HG03432 (cell line): ENCODE data around the gene SPC24.
"Not testable (repeated sequence)": the region's sequence is repeated elsewhere in the genome, so short reads cannot be mapped to it uniquely, and the experiment has no call there.

ENCODE experiments used
- ATAC-seq: cut with Tn5 transposase; IDR thresholded peaks from one replicate; pipeline ENCODE4 v1.9.1; 2021; ENCODE audit warnings: mild to moderate bottlenecking, moderate library complexity; ENCODE audit not compliant: unreplicated experiment

Gene SPC24

DNA sequence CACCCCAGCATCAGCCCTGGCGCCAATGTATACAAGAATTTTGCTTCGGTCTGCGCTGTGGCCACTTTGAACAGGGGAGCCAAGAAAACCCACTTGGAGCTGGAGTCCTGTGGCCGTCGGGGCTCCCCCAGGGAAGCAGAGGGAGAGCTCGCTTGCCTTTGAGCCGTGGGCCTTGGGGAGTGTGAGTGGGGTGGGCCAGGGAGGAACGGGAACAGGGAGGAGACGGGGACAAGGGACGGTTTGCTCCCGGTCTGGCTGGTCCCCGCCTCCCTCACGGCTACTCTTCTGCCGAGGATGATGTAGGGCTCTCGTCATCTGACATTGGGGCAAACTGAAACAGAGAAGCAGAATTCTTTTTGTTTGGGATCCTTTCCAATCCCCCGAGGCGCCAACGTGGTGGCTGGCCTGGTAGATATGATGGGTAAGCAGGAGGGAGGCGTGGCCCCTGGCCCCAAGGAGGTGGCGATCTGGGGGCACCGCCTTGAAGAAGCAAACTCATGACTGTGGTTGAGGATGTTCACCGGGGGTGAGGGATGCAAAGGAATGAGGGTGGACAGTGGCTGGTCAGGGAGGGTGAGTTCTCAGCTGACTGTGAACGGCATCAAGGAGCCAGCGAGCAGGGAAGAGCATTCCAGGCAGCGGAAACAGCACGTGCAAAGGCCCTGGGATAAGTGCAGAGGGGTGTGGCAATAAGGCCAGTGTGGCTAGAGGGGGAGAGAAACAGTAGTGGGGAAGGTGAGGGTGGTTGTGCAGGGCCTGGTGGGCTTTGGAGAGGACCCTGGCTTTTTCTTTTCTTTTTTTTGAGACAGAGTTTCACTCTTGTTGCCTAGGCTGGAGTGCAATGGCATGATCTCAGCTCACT lies 10.9 kb upstream of the SPC24 start:
- no peak for ATAC-seq

DNA sequence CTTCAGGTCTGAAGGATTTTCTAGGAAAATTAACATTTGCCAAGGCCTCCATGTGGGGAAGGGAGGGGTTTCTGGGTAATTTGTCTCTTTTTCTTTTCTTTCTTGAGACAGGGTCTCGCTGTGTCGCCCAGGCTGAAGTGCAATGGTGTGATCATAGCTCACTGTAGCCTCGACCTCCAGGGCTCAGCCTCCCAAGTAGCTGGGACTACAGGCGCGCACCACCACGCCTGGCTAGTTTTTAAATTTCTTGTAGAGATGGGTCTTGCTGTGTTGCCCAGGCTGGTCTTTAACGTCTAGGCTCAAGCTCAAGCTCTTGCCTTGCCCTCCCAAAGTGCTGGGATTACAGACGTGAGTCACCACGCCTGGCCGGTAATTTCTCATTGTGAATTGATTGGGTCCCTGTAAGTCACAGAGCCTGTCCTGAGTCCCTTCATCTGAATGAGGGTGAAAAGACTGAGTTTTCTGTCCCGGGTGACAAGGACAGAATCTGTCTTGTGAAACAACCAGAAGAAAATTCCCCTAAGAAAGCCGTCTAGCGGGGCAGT lies 10.0 kb upstream of the SPC24 start:
- ATAC-seq = no peak

DNA sequence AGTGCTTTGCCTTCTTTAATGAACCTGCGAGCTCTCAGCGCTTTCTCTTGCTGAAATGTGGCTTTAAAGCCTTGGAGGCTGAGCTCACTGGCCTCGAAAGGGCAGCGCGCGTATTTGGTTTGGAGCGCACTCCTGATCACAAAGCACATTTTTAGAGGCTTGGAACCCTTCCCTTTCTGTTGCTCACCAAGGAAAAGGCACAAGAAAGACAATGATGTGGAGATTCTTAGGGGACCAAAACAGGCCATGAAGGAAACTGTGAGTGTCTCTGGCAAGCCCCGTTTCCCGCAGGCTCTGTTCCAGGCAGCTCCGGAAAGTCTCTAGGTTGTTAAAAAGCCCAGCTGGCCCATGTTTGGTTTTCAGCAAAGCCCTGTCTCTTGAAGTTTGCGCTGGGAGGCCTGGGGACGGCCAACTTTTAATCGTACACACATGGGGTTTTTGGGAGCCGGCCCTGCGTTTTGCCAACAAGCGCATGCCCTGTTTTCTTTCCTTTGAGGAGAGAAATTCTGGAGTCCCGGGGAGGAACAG lies 9.4 kb upstream of the SPC24 start:
- no peak for ATAC-seq

DNA sequence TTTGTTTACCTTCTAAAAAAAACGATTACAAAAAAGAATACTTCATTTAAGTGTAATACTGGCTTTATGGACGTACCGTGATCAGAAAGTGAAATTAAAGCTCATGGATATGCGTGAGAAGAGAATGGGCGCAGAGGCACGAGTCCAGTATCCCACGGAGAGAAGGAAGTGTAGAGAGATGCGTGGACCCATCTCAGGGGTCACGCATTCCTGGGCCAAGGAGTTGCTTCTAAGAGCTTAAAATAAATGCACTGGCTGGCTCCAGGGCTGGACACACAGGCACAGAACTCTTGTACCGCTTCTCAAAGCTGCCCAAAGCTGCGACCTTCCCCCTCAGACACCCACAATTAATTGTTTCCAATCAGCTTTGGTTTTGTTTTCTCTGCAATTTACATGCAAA lies 8.7 kb upstream of the SPC24 start:
- ATAC-seq = no peak

DNA sequence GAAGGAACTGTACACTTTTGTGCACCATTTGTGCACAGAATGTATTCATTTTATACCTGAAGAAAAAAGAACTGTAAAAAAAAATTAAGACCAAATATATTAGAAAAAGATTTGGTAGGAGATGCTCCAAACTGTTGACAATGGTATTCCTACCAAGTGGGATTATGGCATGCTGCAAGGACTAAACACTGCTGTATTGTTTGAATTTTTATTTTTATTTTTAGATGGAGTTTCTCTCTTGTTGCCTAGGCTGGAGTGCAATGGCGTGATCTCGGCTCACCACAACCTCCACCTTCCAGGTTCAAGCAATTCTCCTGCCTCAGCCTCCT lies 4.8 kb upstream of the SPC24 start:
- ATAC-seq = not testable (repeated sequence)

DNA sequence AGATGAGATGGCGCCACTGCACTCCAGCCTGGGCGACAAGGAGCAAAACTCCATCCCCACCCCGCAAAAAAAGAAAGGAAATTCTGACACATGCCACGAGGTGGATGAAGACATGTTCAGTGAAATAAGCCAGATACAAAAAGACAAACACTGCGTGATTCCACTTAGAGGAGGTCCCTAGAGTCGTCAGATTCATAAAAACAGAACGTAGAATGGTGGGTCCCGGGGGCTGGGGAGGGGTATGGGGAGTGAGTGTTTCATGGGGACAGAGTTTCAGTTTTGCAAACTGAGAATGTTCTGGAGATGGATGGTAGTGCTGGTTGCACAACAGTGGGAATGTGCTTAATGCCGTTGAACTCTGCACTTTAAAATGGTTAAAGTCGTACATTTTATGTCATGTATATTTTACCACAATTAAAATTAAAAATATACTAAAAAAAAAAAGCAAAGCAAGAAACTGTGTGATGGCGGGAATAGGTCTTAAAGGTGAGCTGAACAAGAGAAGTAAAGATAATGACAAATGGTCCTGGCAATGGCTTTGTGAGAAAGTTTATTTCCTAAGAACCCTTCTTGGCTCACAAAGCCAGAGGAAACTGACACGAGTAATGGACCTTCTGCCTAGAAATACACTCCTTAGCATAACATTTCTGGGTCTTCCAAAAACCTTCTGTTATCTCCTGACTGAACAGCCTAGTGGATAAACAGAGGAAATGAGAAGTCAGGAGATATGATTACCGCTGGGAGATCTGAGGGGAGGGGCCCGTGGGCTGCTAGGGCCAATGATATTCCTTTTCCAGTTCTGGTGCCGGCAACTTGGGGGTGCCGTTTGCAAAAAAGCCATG lies 4.2 kb upstream of the SPC24 start:
- ATAC-seq = no peak

DNA sequence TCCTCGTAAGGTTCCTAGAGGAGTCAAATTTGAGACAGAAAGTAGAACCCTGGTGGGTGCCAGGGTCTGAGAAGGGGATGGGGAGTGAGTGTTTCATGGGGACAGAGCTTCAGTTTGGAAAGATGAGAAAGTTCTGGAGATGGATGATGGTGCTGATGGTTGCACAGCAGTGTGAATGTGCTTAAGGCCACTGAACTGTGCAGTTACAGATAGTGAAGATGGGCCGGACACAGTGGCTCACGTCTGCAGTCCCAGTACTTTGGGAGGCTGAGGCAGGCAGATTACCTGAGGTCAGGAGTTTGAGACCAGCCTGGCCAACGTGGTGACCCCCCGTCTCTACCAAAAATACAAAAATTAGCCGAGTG lies 917 bp downstream of the SPC24 start:
- no peak for ATAC-seq

DNA sequence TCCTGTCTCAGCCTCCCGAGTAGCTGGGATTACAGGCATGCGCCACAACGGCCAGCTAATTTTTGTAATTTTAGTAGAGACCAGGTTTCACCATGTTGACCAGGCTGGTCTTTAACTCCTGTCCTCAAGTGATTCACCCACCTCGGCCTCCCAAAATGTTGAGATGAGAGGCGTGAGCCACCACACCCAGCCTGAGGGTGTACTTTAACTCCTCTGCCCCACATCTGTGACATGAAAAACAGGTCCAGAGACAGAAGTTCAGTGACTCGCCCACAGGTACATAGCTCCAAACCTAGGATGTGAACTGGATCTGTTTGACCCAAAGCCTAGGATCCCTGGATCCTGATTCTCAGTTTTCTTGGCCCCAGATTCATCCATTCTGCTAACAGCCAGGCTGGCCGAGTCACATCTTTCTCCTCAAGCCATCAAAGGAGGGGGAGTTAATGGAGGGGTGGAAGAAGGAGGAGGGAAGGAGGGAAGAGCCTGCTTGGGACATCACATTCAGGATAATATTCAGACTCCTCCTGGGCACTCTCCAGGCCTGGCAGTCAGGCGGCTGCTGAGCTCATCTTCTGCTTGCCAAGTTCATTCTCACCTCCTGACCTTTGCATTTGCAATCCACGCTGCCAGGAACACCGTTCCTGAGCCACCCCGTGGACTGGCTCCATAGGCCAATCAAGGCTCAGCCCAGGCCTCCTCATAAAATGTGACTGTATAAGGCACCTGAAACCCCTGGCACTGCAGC lies 3.1 kb downstream of the SPC24 start:
- no peak for ATAC-seq

DNA sequence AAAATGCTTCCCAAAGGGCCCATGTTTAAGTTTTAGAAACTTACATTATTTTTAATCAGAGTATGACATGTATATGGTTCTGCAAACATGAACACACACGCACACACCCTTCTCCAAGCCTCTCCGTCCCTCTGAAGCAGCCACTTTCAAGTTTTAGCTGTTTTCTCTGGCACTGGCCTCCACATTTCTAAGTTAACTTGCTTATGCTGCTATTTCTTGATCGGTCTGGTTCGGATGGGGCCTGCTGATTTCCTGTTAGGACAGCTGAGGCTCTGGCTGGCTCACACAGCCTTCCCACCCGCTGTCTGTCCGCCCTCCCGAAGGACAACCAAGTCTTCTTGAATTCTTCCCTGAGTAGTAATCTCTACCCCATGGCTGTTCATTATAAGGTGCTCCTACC lies 4.4 kb downstream of the SPC24 start:
- ATAC-seq = no peak

DNA sequence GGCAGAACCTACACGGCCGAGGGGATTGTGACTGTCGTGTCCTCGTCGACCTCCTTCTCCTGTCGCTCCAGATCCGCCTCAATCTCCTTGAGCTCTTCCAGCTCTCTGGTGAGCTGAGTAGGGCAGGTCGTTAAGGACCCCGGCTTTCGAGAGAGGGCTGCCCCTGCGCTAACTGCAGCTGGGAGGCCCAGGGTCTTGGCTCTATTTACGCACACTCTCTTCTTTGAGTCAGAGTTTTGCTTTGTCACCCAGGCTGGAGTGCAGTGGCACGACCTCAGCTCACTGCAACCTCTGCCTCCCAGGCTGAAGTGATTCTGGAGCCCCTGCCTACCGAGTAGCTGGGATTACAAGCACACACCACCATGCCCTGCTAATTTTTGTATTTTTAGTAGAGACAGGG lies 7.6 kb downstream of the SPC24 start:
- ATAC-seq = no peak

DNA sequence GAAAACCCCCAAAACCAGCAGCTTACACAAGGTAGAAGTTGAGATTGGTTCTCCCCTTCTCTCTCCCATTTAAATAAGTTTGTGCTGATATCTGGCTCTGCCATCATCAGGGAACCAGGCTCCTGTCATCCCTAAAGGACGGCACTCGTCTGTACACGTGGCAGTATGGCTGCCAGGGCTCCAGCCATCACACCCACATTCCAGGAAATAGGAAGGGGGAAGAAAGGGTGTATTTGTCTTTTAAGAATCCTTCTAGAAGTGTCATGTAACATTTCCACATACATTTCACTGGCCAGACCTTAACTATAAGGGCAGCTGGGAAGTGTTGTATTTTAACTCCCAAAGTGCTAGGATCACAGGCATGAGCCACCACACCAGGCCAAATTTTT lies 10.1 kb downstream of the SPC24 start:
- no peak for ATAC-seq

DNA sequence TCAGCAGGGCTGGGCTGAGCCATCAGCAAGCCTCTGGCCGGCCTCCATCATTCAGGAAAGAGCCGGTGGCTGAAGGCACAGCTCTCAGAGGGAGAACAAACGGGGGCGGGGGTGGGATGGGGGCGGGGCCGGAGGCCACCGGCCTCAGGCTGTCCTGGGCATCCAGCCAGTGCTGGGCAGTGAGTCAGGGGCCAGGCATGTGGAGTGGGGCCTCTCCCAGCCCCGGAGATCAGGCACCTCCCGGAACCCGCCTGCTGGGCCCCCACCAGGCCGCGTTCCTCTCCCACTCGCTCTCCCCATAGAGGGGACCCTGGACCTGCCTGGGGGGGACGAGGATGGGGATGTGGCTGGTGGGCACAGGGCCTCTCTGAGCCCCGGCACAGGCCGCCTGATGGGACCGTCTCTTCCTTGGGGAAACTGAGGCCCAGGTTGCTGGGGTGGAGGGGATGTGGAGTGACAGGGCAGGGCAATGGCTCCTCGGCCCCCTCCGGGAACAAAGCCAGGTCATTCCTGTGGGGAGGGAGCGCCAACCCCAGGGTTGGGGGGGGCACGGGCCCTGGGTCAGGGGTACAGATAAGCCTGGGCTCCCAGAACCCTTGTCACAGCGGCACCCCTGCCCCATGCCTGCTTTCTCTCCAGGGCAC lies 12.9 kb downstream of the SPC24 start:
- no peak for ATAC-seq

DNA sequence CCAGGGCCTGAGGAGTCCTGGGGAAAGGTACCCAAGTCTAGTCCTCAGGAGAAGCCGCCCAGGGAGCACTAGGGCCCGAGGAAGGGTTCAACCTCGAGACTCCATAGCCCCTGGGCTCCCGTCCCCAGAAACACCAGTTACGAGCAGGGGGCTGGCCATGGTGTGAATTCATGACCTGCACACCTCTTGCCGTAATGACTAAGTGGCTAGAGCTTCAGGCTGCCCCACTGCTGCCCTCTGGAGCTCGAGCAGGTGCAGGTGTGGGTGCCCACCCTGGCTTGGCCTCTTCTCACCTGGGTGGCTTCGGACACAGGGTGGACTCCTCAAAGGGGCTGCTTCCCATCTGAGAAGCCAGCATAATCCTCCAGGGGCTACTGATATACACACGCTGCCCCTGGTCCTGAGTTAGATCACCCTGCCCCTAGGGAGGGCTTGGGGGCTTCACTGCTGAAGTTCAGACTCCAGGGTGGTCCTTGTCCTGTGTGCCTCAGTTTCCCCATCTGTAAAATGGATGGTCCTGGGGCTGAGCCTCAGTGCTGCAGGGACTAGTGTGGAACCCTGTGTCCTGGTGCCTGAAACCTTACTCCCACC lies 13.6 kb downstream of the SPC24 start:
- no peak for ATAC-seq

DNA sequence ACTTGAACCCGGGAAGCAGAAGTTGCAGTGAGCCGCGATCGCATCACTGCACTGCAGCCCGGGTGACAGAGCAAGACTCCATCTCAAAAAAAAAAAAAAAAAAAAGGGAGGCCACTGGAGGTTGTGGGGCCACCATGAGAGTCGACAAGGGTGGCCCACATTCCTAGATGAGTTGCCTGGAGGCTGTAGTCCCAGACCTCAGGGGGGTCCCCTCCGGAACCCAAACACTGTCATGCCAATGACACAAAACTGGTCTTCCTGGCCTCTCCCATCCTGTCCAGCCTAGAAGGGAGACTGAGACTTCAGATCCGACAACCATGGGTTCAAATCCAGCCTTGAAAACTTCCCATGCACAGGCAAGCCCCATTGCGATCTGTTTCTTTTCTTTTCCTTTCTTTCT lies 14.7 kb downstream of the SPC24 start:
- no peak for ATAC-seq

DNA sequence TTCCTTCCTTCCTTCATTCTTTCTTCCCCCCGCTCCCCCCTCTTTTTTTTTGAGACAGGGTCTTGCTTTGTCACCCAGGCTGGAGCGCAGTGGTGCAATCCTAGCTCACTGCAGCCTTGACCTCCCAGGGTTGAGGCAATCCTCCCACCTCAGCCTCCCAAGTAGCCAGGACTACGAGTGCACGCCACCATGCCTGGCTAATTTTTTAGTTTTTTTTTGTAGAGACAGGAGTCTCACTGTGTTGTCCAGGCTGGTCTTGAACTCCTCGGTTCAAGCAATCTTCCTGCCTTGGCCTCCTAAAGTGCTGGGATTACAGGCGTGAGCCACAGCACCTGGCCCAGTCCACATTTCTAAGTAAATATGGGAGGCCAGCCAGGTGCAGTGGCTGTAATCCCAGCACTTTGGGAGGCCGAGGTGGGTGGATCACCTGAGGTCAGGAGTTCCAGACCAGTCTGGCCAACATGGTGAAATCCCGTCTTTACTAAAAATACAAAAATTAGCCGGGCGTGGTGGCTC lies 15.5 kb downstream of the SPC24 start:
- not testable (repeated sequence) for ATAC-seq

DNA sequence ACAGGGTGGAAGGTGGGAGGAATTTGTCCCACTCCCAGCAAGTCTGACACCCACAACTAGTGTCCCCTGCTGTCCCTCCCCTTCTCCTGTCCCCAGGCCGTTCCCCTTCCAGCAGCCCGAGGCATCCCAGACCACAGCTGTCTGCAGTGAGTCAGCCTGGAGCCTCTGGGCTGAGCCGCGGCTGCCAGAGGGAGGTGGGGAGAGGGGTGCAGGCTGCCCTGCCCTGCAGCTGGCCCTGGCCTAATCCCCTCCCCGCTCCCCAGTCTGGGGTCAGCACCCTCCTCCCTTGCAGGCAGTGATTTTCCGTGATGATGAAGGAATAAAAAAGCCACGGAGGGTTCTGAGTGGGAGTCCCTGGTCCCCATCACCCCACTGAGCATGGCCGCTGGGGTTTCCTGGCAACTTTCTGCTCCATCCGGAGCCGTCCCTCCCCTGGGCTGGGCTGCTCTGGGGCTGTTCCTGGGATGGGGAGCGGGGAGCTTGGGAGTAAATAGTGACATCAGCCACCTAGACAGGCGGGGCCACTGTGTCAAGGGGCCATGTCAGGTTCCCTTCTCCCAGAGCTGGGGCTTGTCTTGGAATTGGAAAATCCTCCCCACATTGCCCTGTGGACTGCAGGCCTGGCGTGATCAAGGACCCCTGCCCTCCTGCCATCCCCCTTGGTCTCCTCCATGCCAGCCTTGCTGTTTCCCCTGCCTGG lies 16.8 kb downstream of the SPC24 start:
- no peak for ATAC-seq

DNA sequence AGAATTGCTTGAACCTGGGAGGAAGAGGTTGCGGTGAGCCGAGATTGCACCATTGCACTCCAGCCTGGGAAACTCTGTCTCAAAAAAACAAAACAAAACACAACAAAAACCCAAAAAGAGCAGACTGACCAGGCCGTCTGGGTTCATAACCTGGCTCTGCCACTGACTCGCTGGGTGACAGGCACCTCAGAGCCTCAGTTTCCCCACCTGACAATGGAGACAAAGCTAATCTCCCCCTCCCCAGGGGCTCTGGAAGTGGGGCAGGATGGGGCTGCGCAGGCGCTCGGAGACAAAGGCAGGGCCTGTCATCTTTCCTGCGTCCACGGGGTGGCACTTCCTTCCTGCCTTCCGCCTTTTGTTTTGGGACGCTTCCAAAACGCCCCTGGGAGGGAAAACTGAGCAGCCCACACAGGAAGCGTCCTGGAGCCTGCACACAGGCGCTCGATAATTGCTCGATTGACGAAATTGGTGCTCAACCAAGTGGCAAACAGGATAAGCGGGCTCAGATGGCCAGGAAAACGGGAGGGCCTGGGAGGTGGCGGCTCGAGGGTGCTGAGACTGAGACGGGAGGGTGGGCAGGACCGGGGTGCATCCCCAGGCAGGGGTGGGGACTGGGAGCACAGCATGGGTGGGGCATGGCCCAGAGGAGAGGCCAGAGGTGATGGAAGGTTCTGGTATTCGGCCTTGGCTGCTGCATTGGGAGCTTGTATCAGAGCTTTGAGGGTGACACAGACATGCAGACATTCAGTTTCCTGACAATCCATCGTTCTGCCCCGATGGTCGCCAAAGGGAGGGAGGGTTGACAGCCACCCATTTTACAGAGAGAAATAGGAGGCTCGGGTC lies 17.8 kb downstream of the SPC24 start:
- ATAC-seq = no peak

DNA sequence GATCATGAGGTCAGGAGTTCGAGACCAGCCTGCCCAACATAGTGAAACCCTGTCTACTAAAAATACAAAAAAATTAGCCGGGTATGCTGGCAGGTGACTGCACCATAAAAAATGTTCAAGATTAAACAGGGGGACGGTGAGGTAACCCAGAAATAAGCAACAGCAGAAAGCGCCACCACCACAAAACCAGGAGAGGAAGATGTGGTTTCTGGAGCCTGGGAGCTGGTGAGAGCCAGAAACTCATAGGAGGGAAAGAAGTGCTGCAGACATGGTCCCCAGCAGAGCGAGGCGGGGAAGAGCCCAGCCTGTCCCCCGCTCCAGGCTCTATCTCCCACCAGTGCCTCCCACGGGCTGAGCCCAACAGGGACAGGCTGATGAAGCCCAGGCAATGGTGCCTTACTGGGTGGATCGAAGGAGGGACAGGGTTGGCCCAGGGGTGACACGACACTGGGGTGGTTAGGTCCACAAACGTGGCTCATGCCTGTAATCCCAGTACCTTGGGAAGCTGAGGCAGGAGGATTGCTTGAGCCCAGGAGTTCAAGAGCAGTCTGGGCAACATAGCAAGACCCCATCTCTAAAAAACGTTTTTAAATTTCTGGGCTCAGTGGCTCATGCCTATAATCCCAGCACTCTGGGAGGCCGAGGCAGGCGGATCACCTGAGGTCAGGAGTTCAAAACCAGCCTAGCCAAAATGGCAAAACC lies 19.0 kb downstream of the SPC24 start:
- ATAC-seq = no peak
